ENCODE results near the gene SERGEF.

The SERGEF gene

DNA sequence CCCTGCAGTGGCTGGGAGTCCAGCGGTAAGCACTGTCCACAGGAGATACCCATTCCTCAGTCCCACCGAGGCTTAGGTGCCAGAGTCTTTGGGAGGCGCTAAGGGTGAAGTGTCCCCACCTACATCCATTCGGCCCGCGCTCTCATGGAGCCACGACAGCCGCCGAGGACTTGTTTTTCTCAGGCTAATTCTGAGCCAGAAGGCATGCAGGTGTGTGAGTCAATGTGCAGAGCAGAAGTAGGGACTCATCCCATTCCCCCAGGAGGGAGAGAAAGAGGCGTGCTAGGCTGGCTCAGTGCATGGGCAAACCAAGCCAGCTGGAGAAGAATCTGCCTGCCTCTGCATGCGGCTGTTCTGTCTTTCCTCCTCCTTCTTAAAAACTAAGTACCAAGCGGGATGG, 231.6 kb downstream of the SERGEF start:
- no CpG with 5 or more reads among the region's 12 CpGs for WGBS (ENCODE audit: extremely low coverage, insufficient coverage, low lambda C conversion rate)
- no peak overlapping the region for H3K18ac ChIP-seq (ENCODE audit: low read length)

DNA sequence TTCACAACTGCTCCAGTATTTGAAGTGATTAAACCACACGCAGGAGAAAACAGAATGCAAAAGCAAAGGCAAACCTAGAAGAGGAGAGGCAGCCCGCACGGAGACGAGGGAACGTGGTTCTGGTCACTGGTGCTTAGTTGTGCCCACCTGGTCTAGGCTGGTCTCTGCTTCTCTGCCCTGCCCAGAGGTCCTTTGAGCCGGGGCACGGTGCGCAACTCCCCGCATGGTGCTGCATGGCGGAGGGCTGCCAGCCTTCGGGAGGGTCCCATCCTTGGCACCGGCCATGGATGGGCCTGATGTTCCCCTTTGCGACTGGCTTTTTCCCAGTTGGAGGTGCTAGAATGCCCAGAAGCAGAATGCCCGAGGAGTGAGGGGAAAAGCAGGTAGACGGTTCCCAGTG, 232.2 kb downstream of the SERGEF start:
- WGBS (ENCODE audit: extremely low coverage, insufficient coverage, low lambda C conversion rate), result no CpG with 5 or more reads among the region's 15 CpGs
- Histone ChIP-seq H3K79me1 (ENCODE audit: low read length) (no peaks in the 10 kb centered on the region), H3K79me2 (ENCODE audit: control insufficient read depth, insufficient read depth, low read length) (no peaks in the 10 kb centered on the region), H2AK5ac (ENCODE audit: low read length) (no peak overlapping the region), H3K56ac (ENCODE audit: low read length) (no peak overlapping the region), H4K8ac (ENCODE audit: low read depth, low read length) (no peak overlapping the region), H3K4ac (ENCODE audit: low read depth, low read length) (no peak overlapping the region), H4K5ac (ENCODE audit: low read length) (no peak overlapping the region), H2BK5ac (ENCODE audit: low read length) (no peak overlapping the region), H3K4me3 (ENCODE audit: low read length) (no peak overlapping the region), H2BK15ac (replicated peaks; ENCODE audit: low read depth) (no peak overlapping the region), H3K4me1 (ENCODE audit: control insufficient read depth, low read depth, low read length) (no peaks in the 10 kb centered on the region), H2BK120ac (ENCODE audit: low read depth, low read length) (no peak overlapping the region), H3K27me3 (ENCODE audit: insufficient read depth, low read length, poor library complexity) (no peaks in the 10 kb centered on the region), H3K9ac (ENCODE audit: low read length) (no peak overlapping the region), H3K27ac (ENCODE audit: low read depth, low read length) (no peak overlapping the region), H3K36me3 (ENCODE audit: control insufficient read depth, insufficient read depth, low read length) (no peaks in the 10 kb centered on the region), H3K4me2 (ENCODE audit: low read length) (no peak overlapping the region), H3K23ac (ENCODE audit: low read length) (no peak overlapping the region), H3K18ac (ENCODE audit: low read length) (no peak overlapping the region)
- DNase-seq, result no peak

More for the DNA sequence above, 231.6 kb downstream of the SERGEF start:
- Histone ChIP-seq H3K36me3 (ENCODE audit: control insufficient read depth, insufficient read depth, low read length) (no peaks in the 10 kb centered on the region), H2BK120ac (ENCODE audit: low read depth, low read length) (no peak overlapping the region), H3K4me2 (ENCODE audit: low read length) (no peak overlapping the region), H3K79me2 (ENCODE audit: control insufficient read depth, insufficient read depth, low read length) (no peaks in the 10 kb centered on the region), H2BK15ac (replicated peaks; ENCODE audit: low read depth) (no peak overlapping the region), H3K4me1 (ENCODE audit: control insufficient read depth, low read depth, low read length) (no peaks in the 10 kb centered on the region), H3K27me3 (ENCODE audit: insufficient read depth, low read length, poor library complexity) (no peaks in the 10 kb centered on the region), H3K4me3 (ENCODE audit: low read length) (no peak overlapping the region), H4K5ac (ENCODE audit: low read length) (no peak overlapping the region), H3K27ac (ENCODE audit: low read depth, low read length) (no peak overlapping the region), H3K23ac (ENCODE audit: low read length) (no peak overlapping the region), H2AK5ac (ENCODE audit: low read length) (no peak overlapping the region), H3K79me1 (ENCODE audit: low read length) (no peaks in the 10 kb centered on the region), H3K56ac (ENCODE audit: low read length) (no peak overlapping the region), H3K9ac (ENCODE audit: low read length) (no peak overlapping the region), H2BK5ac (ENCODE audit: low read length) (no peak overlapping the region), H3K4ac (ENCODE audit: low read depth, low read length) (no peak overlapping the region), H4K8ac (ENCODE audit: low read depth, low read length) (no peak overlapping the region)
- no peak for DNase-seq

DNA sequence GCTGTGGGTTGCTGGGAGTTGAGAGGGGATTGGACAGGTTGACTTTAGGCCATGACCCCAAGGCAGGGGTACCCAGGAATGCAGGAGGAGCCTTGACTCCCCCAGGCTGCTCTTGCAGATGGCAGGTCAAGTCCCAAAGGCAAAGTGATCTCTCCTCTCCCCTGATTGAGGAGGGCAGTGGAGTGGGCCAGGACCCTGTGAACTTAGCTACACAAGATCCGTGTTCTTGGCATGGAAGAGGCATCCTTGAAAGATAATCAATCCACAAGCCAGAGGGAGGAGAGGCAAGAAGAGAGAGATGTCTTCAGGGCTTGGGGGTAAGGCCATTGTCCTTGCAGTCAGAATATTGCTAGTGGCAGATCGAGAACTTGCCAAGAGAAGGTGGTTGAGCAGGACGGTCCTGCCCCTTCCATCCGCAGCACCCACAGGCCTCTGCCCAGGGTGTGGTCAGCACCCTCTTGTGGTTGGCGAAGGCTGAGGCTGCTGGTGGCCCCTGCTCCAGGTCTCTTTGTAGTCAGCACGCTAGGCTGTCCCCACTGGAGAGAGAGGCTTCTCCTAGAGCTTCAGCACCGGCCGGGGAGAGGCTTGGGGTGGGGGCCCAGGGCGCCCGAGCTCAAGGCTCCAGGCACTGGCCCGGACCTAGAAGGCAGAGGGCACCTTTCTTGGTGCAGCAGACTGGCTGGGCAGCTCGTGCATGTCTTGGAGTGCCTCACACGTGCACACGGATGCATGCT, 232.8 kb downstream of the SERGEF start:
- H3K4me2 ChIP-seq (ENCODE audit: low read length), result no peak overlapping the region

DNA sequence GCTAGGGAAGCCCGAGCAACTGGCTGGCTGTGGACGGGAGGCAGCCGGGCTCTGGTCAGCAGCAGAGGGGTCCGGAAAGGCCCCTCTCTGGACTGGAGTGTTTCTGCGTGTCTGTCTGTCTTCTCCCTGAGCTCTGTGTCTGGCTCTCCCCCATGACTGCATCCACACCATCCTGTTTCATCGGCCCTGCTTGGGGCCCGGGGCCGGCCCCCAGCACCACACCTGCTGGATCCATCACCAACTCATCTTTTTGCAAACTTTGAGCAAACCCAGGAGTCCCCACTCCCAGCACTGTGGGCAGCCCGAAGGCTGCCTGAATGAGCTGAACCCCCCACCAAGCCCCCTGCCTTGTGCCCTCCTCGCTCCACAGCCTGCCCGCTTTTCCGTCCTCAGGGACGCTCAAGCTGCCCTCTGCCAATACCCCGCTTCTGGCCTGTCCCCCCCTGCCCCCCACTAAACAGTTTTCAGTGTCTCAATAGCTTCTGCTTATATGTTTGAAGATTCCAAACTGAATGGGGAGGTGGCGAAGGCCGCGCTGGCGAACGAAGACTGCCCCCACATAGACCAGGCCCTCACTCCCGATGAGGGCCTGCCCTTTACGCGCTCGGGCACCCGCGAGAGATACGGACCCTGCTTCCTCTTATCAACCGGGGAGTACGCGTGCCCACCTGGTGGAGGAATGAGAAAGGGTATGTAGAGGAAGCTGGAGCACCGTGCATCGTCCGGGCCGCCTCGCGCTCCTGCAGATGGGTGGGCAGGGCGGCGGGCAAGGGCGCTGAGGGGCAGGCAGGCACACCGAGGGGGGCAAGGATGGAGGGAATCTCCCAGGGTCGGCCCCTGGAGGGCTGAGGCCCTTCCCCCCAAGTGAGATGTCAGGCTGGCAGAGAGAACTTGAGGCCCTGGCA, 233.6 kb downstream of the SERGEF start:
- H3K4me2 ChIP-seq (ENCODE audit: low read length), result no peak overlapping the region
- no peaks in the 10 kb centered on the region for H3K27me3 ChIP-seq (ENCODE audit: insufficient read depth, low read length, poor library complexity)
- no peak overlapping the region for H4K8ac ChIP-seq (ENCODE audit: low read depth, low read length)
- no CpG with 5 or more reads among the region's 40 CpGs for WGBS (ENCODE audit: extremely low coverage, insufficient coverage, low lambda C conversion rate)
- H2BK5ac ChIP-seq (ENCODE audit: low read length), result no peak overlapping the region
- H2BK15ac ChIP-seq (replicated peaks; ENCODE audit: low read depth), result no peak overlapping the region
- no peaks in the 10 kb centered on the region for H3K79me2 ChIP-seq (ENCODE audit: control insufficient read depth, insufficient read depth, low read length)
- no peak for DNase-seq
- H3K79me1 ChIP-seq (ENCODE audit: low read length), result no peaks in the 10 kb centered on the region
- no peak overlapping the region for H3K23ac ChIP-seq (ENCODE audit: low read length)
- H2AK5ac ChIP-seq (ENCODE audit: low read length), result no peak overlapping the region
- no peak overlapping the region for H3K9ac ChIP-seq (ENCODE audit: low read length)
- H3K4me3 ChIP-seq (ENCODE audit: low read length), result no peak overlapping the region
- no peak overlapping the region for H3K27ac ChIP-seq (ENCODE audit: low read depth, low read length)
- no peak overlapping the region for H3K18ac ChIP-seq (ENCODE audit: low read length)
- no peaks in the 10 kb centered on the region for H3K36me3 ChIP-seq (ENCODE audit: control insufficient read depth, insufficient read depth, low read length)
- H3K4ac ChIP-seq (ENCODE audit: low read depth, low read length), result no peak overlapping the region
- no peaks in the 10 kb centered on the region for H3K4me1 ChIP-seq (ENCODE audit: control insufficient read depth, low read depth, low read length)
- no peak overlapping the region for H4K5ac ChIP-seq (ENCODE audit: low read length)
- no peak overlapping the region for H2BK120ac ChIP-seq (ENCODE audit: low read depth, low read length)
- H3K56ac ChIP-seq (ENCODE audit: low read length), result no peak overlapping the region

More for the DNA sequence above, 232.8 kb downstream of the SERGEF start:
- H2BK120ac ChIP-seq (ENCODE audit: low read depth, low read length), result no peak overlapping the region
- no peak overlapping the region for H2BK5ac ChIP-seq (ENCODE audit: low read length)
- H2BK15ac ChIP-seq (replicated peaks; ENCODE audit: low read depth), result no peak overlapping the region
- no peaks in the 10 kb centered on the region for H3K36me3 ChIP-seq (ENCODE audit: control insufficient read depth, insufficient read depth, low read length)
- H2AK5ac ChIP-seq (ENCODE audit: low read length), result no peak overlapping the region
- no peaks in the 10 kb centered on the region for H3K79me1 ChIP-seq (ENCODE audit: low read length)
- no peak overlapping the region for H3K9ac ChIP-seq (ENCODE audit: low read length)
- WGBS (ENCODE audit: extremely low coverage, insufficient coverage, low lambda C conversion rate), result no CpG with 5 or more reads among the region's 14 CpGs
- H3K4me1 ChIP-seq (ENCODE audit: control insufficient read depth, low read depth, low read length), result no peaks in the 10 kb centered on the region
- DNase-seq, result no peak
- no peak overlapping the region for H4K8ac ChIP-seq (ENCODE audit: low read depth, low read length)
- no peak overlapping the region for H4K5ac ChIP-seq (ENCODE audit: low read length)
- H3K4ac ChIP-seq (ENCODE audit: low read depth, low read length), result no peak overlapping the region
- no peak overlapping the region for H3K56ac ChIP-seq (ENCODE audit: low read length)
- H3K79me2 ChIP-seq (ENCODE audit: control insufficient read depth, insufficient read depth, low read length), result no peaks in the 10 kb centered on the region
- H3K23ac ChIP-seq (ENCODE audit: low read length), result no peak overlapping the region
- no peaks in the 10 kb centered on the region for H3K27me3 ChIP-seq (ENCODE audit: insufficient read depth, low read length, poor library complexity)
- H3K4me3 ChIP-seq (ENCODE audit: low read length), result no peak overlapping the region
- H3K18ac ChIP-seq (ENCODE audit: low read length), result no peak overlapping the region
- no peak overlapping the region for H3K27ac ChIP-seq (ENCODE audit: low read depth, low read length)

DNA sequence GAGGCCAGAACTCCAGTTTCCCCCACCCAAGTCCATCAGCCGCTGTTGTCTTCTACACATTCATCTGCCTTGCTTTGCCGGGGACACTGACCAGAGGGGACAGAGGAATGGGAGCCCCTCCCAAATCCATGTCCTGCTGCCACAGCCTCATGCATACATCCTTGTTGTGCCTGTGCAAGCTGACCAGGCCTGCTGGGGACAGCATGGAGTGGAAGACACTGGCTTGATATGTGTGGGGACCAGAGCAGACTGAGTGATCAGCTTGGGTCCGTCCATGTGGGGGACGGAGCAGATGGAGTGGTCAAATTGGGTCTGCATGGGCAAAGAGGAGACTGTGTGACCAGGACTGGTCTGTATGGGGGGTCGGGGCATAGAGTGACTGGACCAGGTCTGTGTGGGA, 234.5 kb downstream of the SERGEF start:
- Histone ChIP-seq H3K79me2 (ENCODE audit: control insufficient read depth, insufficient read depth, low read length) (no peaks in the 10 kb centered on the region), H3K23ac (ENCODE audit: low read length) (no peak overlapping the region), H4K8ac (ENCODE audit: low read depth, low read length) (no peak overlapping the region), H3K27ac (ENCODE audit: low read depth, low read length) (no peak overlapping the region), H3K4me3 (ENCODE audit: low read length) (no peak overlapping the region), H3K9ac (ENCODE audit: low read length) (no peak overlapping the region), H2AK5ac (ENCODE audit: low read length) (no peak overlapping the region), H3K27me3 (ENCODE audit: insufficient read depth, low read length, poor library complexity) (no peaks in the 10 kb centered on the region), H2BK5ac (ENCODE audit: low read length) (no peak overlapping the region), H3K4me2 (ENCODE audit: low read length) (no peak overlapping the region), H2BK120ac (ENCODE audit: low read depth, low read length) (no peak overlapping the region), H3K79me1 (ENCODE audit: low read length) (no peaks in the 10 kb centered on the region), H3K36me3 (ENCODE audit: control insufficient read depth, insufficient read depth, low read length) (no peaks in the 10 kb centered on the region), H3K18ac (ENCODE audit: low read length) (no peak overlapping the region), H3K56ac (ENCODE audit: low read length) (no peak overlapping the region), H3K4me1 (ENCODE audit: control insufficient read depth, low read depth, low read length) (no peaks in the 10 kb centered on the region), H4K5ac (ENCODE audit: low read length) (no peak overlapping the region), H3K4ac (ENCODE audit: low read depth, low read length) (no peak overlapping the region), H2BK15ac (replicated peaks; ENCODE audit: low read depth) (no peak overlapping the region)
- DNase-seq, result no peak
- no CpG with 5 or more reads among the region's 5 CpGs for WGBS (ENCODE audit: extremely low coverage, insufficient coverage, low lambda C conversion rate)

Data from mesendoderm (in vitro differentiated cells).